Spinal cord (tissue), 10 donors: Measurements from ENCODE around the gene FMN1. TPM values are rescaled to one million over a fixed set of nuclear protein-coding genes. Genes with fewer than 3 reads are reported as not detected.

ENCODE experiments used
- DNase-seq, 6 donors: peaks; one replicate each; pipeline versions ENCODE4 v3.0.0 to v3.0.0-alpha.2; 2013 to 2015; ENCODE audit warnings: low spot score in 6 of 6, low read depth in 4 of 6
- H3K27ac ChIP-seq: one replicate; pipeline ENCODE4 v1.5.1; 2013; ENCODE audit warnings: low read depth, low read length, control low read depth
- H3K27me3 ChIP-seq: one replicate; pipeline ENCODE4 v1.6.1; 2013; ENCODE audit warnings: low read length; ENCODE audit not compliant: control insufficient read depth, insufficient read depth
- H3K36me3 ChIP-seq: one replicate; pipeline ENCODE4 v1.6.1; 2013; ENCODE audit warnings: low read length; ENCODE audit not compliant: control insufficient read depth, insufficient read depth
- H3K4me1 ChIP-seq: one replicate; pipeline ENCODE4 v1.6.1; 2013; ENCODE audit warnings: low read length; ENCODE audit not compliant: control insufficient read depth, insufficient read depth
- H3K4me3 ChIP-seq: one replicate; pipeline ENCODE4 v1.5.1; 2013; ENCODE audit warnings: low read depth, low read length, control low read depth
- H3K9me3 ChIP-seq: one replicate; pipeline ENCODE4 v1.6.1; 2013; ENCODE audit warnings: low read length; ENCODE audit not compliant: control insufficient read depth, insufficient read depth
- WGBS: methylation state at CpG from one replicate; pipeline ENCODE4 v1.1.5; 2013; ENCODE audit warnings: missing lambda C conversion rate; ENCODE audit not compliant: insufficient coverage; 5-methylcytosine and 5-hydroxymethylcytosine counted together
- polyA plus RNA-seq, 2 donors: library from polyadenylated mRNA; unstranded; fragments of 120-200 nt; gene quantifications; one replicate each; pipeline ENCODE4 v1.2.1, GENCODE V29; 2013; ENCODE audit not compliant: insufficient read length in 2 of 2
- total RNA-seq, 2 donors: library from RNA; depleted of rRNA in 1 of 2; stranded (reverse); fragments of 120-200 nt in 1 of 2; fragments of >200 nt in 1 of 2; gene quantifications; one replicate each; pipeline versions ENCODE4 v1.2.3 to v1.2.4, GENCODE V29; 2013 to 2014
- donor health status: healthy.

FMN1 gene
- total and polyA plus RNA-seq, 4 donors = 1.00 to 5.7 (median 2.8) TPM

- DNase-seq = no peak
- WGBS = no CpG with 5 or more reads among the region's 2 CpGs
- Histone ChIP-seq H3K9me3 (no peaks in the 10 kb centered on the region), H3K4me1 (no peaks in the 10 kb centered on the region), H3K27me3 (no peaks in the 10 kb centered on the region), H3K27ac (no peak overlapping the region), H3K4me3 (no peak overlapping the region), H3K36me3 (no peaks in the 10 kb centered on the region)
Observed at GRCh38 chr15:33218071-33218491, 23.6 kb upstream of the FMN1 start.

- DNase-seq = no peak
- Histone ChIP-seq H3K9me3 (no peaks in the 10 kb centered on the region), H3K27ac (no peak overlapping the region), H3K36me3 (no peaks in the 10 kb centered on the region), H3K4me1 (no peaks in the 10 kb centered on the region), H3K4me3 (no peak overlapping the region), H3K27me3 (no peaks in the 10 kb centered on the region)
- WGBS = 100% methylated on average over 2 of the region's 3 CpGs
Observed at GRCh38 chr15:33215941-33216872, 21.7 kb upstream of the FMN1 start.

GRCh38 chr15:33211176-33211808 lies 16.8 kb upstream of the FMN1 start:
- no peaks in the 10 kb centered on the region for H3K36me3 ChIP-seq
- no peaks in the 10 kb centered on the region for H3K27me3 ChIP-seq
- DNase-seq = peak in 2 of 6 donors; percentile 41 to 70
- H3K4me3 ChIP-seq = no peak overlapping the region
- no peaks in the 10 kb centered on the region for H3K4me1 ChIP-seq
- WGBS = 27% methylated on average over 1 of the region's 3 CpGs
- H3K27ac ChIP-seq = no peak overlapping the region
- H3K9me3 ChIP-seq = no peaks in the 10 kb centered on the region

GRCh38 chr15:33209575-33210481 lies 15.3 kb upstream of the FMN1 start:
- H3K9me3 ChIP-seq = no peaks in the 10 kb centered on the region
- DNase-seq = no peak
- H3K36me3 ChIP-seq = no peaks in the 10 kb centered on the region
- no peak overlapping the region for H3K27ac ChIP-seq
- H3K4me3 ChIP-seq = no peak overlapping the region
- no peaks in the 10 kb centered on the region for H3K27me3 ChIP-seq
- no peaks in the 10 kb centered on the region for H3K4me1 ChIP-seq
- WGBS = no CpG with 5 or more reads among the region's 2 CpGs

GRCh38 chr15:33207646-33208045 lies 13.1 kb upstream of the FMN1 start:
- no peak overlapping the region for H3K4me3 ChIP-seq
- no peaks in the 10 kb centered on the region for H3K36me3 ChIP-seq
- H3K4me1 ChIP-seq = no peaks in the 10 kb centered on the region
- H3K27me3 ChIP-seq = no peaks in the 10 kb centered on the region
- H3K27ac ChIP-seq = no peak overlapping the region
- H3K9me3 ChIP-seq = no peaks in the 10 kb centered on the region
- 63% methylated on average over 3 of the region's 4 CpGs for WGBS
- no peak for DNase-seq

GRCh38 chr15:33206366-33206765 lies 11.9 kb upstream of the FMN1 start:
- no peaks in the 10 kb centered on the region for H3K27me3 ChIP-seq
- no peak overlapping the region for H3K27ac ChIP-seq
- H3K4me1 ChIP-seq = no peaks in the 10 kb centered on the region
- H3K36me3 ChIP-seq = no peaks in the 10 kb centered on the region
- no peaks in the 10 kb centered on the region for H3K9me3 ChIP-seq
- 82% methylated on average over 1 of the region's 3 CpGs for WGBS
- DNase-seq = no peak
- no peak overlapping the region for H3K4me3 ChIP-seq

- no peak overlapping the region for H3K4me3 ChIP-seq
- H3K4me1 ChIP-seq = no peaks in the 10 kb centered on the region
- H3K27ac ChIP-seq = no peak overlapping the region
- no peaks in the 10 kb centered on the region for H3K9me3 ChIP-seq
- WGBS = 72% methylated on average over 2 of the region's 3 CpGs
- no peaks in the 10 kb centered on the region for H3K36me3 ChIP-seq
- DNase-seq = no peak
- no peaks in the 10 kb centered on the region for H3K27me3 ChIP-seq
Observed at GRCh38 chr15:33204926-33205325, 10.4 kb upstream of the FMN1 start.

GRCh38 chr15:33204087-33204486 lies 9.6 kb upstream of the FMN1 start:
- H3K4me3 ChIP-seq = no peak overlapping the region
- no peaks in the 10 kb centered on the region for H3K4me1 ChIP-seq
- no peaks in the 10 kb centered on the region for H3K9me3 ChIP-seq
- H3K27ac ChIP-seq = no peak overlapping the region
- no peaks in the 10 kb centered on the region for H3K36me3 ChIP-seq
- no peaks in the 10 kb centered on the region for H3K27me3 ChIP-seq
- peak in 1 of 6 donors; percentile 38 for DNase-seq

- peak in 1 of 6 donors; percentile 55 for DNase-seq
- H3K4me1 ChIP-seq = no peaks in the 10 kb centered on the region
- H3K9me3 ChIP-seq = no peaks in the 10 kb centered on the region
- H3K27ac ChIP-seq = no peak overlapping the region
- H3K27me3 ChIP-seq = no peaks in the 10 kb centered on the region
- H3K36me3 ChIP-seq = no peaks in the 10 kb centered on the region
- 27% methylated on average over 4 of the region's 9 CpGs for WGBS
- H3K4me3 ChIP-seq = no peak overlapping the region
Observed at GRCh38 chr15:33201491-33202231, 7.1 kb upstream of the FMN1 start.
